HepG2 (cell line): Measurements from ENCODE around the gene SMAD7. TPM values are rescaled to one million over a fixed set of nuclear protein-coding genes. Genes with fewer than 3 reads are reported as not detected.

ENCODE experiments used
- DRAP1 ChIP-seq: IDR thresholded peaks from 2 replicates; pipeline ENCODE4 v1.6.1; 2016; ENCODE audit warnings: missing genetic modification reagents, missing compliant biosample characterization
- HDAC1 ChIP-seq: sonication (generic); formaldehyde crosslinking; IDR thresholded peaks from 2 replicates; pipeline ENCODE4 v1.5.1; 2020; ENCODE audit warnings: mild to moderate bottlenecking, missing genetic modification reagents
- MLLT10 ChIP-seq: sonication (generic); formaldehyde crosslinking; IDR thresholded peaks from 2 replicates; pipeline ENCODE4 v1.4.0; 2020; ENCODE audit warnings: missing genetic modification reagents
- PAX8 ChIP-seq: sonication (generic); formaldehyde crosslinking; IDR thresholded peaks from 2 replicates; pipeline ENCODE4 v1.8.0; 2022; ENCODE audit warnings: mild to moderate bottlenecking, missing genetic modification reagents, borderline replicate concordance
- SP140L ChIP-seq: sonication (generic); formaldehyde crosslinking; IDR thresholded peaks from 2 replicates; pipeline ENCODE4 v1.4.0; 2020; ENCODE audit warnings: missing genetic modification reagents, borderline replicate concordance
- TFE3 ChIP-seq: IDR thresholded peaks from 2 replicates; pipeline ENCODE4 v1.6.1; 2016
- YEATS4 ChIP-seq: sonication (generic); formaldehyde crosslinking; IDR thresholded peaks from 2 replicates; pipeline ENCODE4 v1.4.0; 2020; ENCODE audit warnings: missing genetic modification reagents, borderline replicate concordance
- ZNF34 ChIP-seq: sonication (generic); formaldehyde crosslinking; IDR thresholded peaks from 2 replicates; pipeline ENCODE4 v1.4.0; 2020; ENCODE audit warnings: mild to moderate bottlenecking, missing genetic modification reagents, borderline replicate concordance
- ZNF503 ChIP-seq: sonication (generic); formaldehyde crosslinking; IDR thresholded peaks from 2 replicates; pipeline ENCODE4 v1.4.0; 2020; ENCODE audit warnings: missing genetic modification reagents
- ZNF646 ChIP-seq: sonication (generic); formaldehyde crosslinking; IDR thresholded peaks from 2 replicates; pipeline ENCODE4 v1.9.0; 2021; ENCODE audit warnings: mild to moderate bottlenecking, missing genetic modification reagents
- ZSCAN29 ChIP-seq: sonication (generic); formaldehyde crosslinking; conservative IDR thresholded peaks from 2 replicates; pipeline ENCODE4 v1.4.0; 2020; ENCODE audit warnings: mild to moderate bottlenecking, missing genetic modification reagents
- polyA plus RNA-seq, 8 experiments: library from polyadenylated mRNA; depleted of rRNA in 3 of 8; stranded (reverse) in 7 of 8; unstranded in 1 of 8; fragments of >200 nt; fragmentation: Illumina TruSeq in 4 of 8; extraction: Trizol in 4 of 8; gene quantifications; 2 replicates each; pipeline versions ENCODE4 v1.2.1 to v1.2.3, GENCODE V29; 2011 to 2016; ENCODE audit warnings: low read depth in 4 of 8, missing spikeins in 1 of 8, mixed read lengths in 1 of 8; ENCODE audit not compliant: insufficient read depth in 1 of 8
- total RNA-seq, 5 experiments: library from RNA; depleted of rRNA; stranded (reverse); fragments of >200 nt; fragmentation: Illumina TruSeq; extraction: Trizol; gene quantifications; 2 replicates each; pipeline ENCODE4 v1.2.3, GENCODE V29; 2016; ENCODE audit warnings: low read depth in 1 of 5
- TF ChIP-seq, protein P1 (sequence below): sonication (generic); formaldehyde crosslinking; IDR thresholded peaks from 2 replicates; pipeline ENCODE4 v1.4.0; 2020; ENCODE audit warnings: missing genetic modification reagents

SMAD7 gene
- total and polyA plus RNA-seq, 2 of the 13 experiments (the other 11 are each of a cell fraction or from before 2014, with no cell fraction given) = 17.4 to 24.7 TPM

- TF ChIP-seq ZNF646 = no peak
- no peak for TF ChIP-seq YEATS4 (CRISPR knock-in tag)
- no peak for TF ChIP-seq ZNF503 (CRISPR knock-in tag)
- TF ChIP-seq TFE3 (CRISPR knock-in tag) = 0 out of 2 replicates have a peak, but pooled peaks have one; percentile 19
- no peak for TF ChIP-seq PAX8
- TF ChIP-seq HDAC1 (CRISPR knock-in tag) = no peak
- TF ChIP-seq ZNF34 = no peak
- no peak for TF ChIP-seq SP140L
- TF ChIP-seq DRAP1 (CRISPR knock-in tag) = peak; percentile 42; the same call in 1 of the 2 replicates
- TF ChIP-seq, protein P1, sequence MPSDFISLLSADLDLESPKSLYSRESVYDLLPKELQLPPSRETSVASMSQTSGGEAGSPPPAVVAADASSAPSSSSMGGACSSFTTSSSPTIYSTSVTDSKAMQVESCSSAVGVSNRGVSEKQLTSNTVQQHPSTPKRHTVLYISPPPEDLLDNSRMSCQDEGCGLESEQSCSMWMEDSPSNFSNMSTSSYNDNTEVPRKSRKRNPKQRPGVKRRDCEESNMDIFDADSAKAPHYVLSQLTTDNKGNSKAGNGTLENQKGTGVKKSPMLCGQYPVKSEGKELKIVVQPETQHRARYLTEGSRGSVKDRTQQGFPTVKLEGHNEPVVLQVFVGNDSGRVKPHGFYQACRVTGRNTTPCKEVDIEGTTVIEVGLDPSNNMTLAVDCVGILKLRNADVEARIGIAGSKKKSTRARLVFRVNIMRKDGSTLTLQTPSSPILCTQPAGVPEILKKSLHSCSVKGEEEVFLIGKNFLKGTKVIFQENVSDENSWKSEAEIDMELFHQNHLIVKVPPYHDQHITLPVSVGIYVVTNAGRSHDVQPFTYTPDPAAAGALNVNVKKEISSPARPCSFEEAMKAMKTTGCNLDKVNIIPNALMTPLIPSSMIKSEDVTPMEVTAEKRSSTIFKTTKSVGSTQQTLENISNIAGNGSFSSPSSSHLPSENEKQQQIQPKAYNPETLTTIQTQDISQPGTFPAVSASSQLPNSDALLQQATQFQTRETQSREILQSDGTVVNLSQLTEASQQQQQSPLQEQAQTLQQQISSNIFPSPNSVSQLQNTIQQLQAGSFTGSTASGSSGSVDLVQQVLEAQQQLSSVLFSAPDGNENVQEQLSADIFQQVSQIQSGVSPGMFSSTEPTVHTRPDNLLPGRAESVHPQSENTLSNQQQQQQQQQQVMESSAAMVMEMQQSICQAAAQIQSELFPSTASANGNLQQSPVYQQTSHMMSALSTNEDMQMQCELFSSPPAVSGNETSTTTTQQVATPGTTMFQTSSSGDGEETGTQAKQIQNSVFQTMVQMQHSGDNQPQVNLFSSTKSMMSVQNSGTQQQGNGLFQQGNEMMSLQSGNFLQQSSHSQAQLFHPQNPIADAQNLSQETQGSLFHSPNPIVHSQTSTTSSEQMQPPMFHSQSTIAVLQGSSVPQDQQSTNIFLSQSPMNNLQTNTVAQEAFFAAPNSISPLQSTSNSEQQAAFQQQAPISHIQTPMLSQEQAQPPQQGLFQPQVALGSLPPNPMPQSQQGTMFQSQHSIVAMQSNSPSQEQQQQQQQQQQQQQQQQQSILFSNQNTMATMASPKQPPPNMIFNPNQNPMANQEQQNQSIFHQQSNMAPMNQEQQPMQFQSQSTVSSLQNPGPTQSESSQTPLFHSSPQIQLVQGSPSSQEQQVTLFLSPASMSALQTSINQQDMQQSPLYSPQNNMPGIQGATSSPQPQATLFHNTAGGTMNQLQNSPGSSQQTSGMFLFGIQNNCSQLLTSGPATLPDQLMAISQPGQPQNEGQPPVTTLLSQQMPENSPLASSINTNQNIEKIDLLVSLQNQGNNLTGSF = no peak
- TF ChIP-seq ZSCAN29 = no peak
- TF ChIP-seq MLLT10 (CRISPR knock-in tag) = no peak
Measured at GRCh38 chr18:48902856-48903601, 47.7 kb downstream of the SMAD7 start (continued).
